Measurements from ENCODE around the gene INSR. TPM values are rescaled to one million over a fixed set of nuclear protein-coding genes. Genes with fewer than 3 reads are reported as not detected.

Gene INSR
- total RNA-seq, 1 donor from 2014 or later = 78.9 TPM

GRCh38 chr19:7295912-7296536 lies 1.8 kb upstream of the INSR start:
- no peak for DNase-seq (ENCODE audit: low spot score)

DNA sequence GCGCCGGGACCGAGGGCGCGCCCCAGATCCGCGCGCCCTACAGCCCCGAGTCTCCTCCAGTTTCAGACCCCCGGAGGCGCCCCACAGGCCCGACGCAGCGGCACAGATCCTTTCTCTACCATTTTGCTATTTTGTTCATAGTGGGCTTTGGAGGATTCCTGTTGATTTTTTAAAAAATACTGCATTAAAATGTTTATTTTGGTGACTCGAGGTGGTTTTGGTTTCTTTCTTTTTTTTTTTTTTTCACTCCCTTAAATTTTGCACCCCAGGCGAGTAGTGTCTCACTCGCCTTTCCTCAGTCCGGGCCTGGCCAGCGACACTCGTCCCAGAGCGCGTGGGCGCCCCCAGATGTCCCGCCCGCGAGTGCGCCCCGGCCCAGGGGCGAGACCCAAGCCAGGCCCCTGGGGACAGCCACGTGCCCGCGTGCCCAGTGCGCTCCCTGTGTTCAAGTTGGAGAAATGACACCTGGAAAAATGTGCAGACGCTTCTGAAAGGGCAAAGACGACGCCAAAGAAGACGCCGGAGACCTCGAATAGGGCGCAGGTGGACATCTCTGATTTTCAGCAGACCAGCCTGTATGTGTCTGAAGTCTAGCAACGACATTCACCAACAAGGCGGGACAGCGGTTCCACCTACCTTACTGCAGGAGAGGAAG lies 471 bp upstream of the INSR start:
- peak; percentile 76 for DNase-seq (ENCODE audit: low spot score)

GRCh38 chr19:7292950-7293761 lies 1.1 kb downstream of the INSR start:
- DNase-seq (ENCODE audit: low spot score) = peak; percentile 49

- no peak for DNase-seq (ENCODE audit: low spot score)
Measured at GRCh38 chr19:7292352-7292949, 1.8 kb downstream of the INSR start.

GRCh38 chr19:7288977-7289376 lies 5.2 kb downstream of the INSR start:
- DNase-seq (ENCODE audit: low spot score) = no peak

- DNase-seq (ENCODE audit: low spot score) = no peak
Measured at GRCh38 chr19:7288131-7288530, 6.1 kb downstream of the INSR start.

DNA sequence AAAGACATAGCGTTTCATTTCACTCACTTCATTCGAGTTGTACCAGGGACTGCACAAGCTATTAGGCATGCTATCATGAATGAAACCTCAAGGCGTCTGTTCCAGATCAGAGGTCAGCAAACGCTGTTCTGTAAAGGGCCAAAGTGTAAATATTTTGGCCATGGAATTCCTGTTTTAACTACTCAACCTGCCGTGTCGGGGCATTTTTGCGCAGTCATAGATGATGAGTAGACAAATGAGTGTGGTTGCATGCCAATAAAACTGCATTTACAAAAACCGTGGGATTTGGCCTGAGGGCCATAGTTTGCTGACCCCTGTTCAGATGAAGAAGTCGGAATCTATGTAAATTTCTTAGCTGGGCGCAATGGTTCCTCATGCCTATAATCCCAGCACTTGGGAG lies 6.5 kb downstream of the INSR start:
- no peak for DNase-seq (ENCODE audit: low spot score)

- DNase-seq (ENCODE audit: low spot score) = no peak
Measured at GRCh38 chr19:7280940-7281666, 13.1 kb downstream of the INSR start.

GRCh38 chr19:7272856-7273578 lies 21.2 kb downstream of the INSR start:
- no peak for DNase-seq (ENCODE audit: low spot score)

- DNase-seq (ENCODE audit: low spot score) = no peak
Measured at GRCh38 chr19:7268705-7269098, 25.5 kb downstream of the INSR start.

GRCh38 chr19:7267792-7268704 lies 26.2 kb downstream of the INSR start:
- peak; percentile 48 for DNase-seq (ENCODE audit: low spot score)

- DNase-seq (ENCODE audit: low spot score) = no peak
Measured at GRCh38 chr19:7266832-7267231, 27.4 kb downstream of the INSR start.

DNA sequence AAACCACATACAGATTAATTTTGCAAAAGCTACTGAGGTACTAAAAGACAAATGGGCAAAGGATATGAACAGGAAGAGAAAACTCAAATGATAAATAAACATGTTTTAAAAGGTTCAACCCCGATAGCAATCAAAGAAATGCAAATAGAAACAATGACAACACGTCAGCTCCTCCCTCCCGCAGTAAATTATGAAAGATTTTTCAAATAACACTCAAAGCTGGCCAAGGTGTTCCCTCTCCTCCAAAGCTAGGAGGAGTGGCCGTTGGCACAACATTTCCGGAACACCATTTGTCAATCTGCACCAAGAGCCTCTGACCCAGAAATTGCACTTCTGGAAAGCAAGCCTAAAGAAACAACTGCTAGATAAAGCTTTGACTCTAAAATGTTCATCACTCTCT lies 28.3 kb downstream of the INSR start:
- DNase-seq (ENCODE audit: low spot score) = peak; percentile 73

DNA sequence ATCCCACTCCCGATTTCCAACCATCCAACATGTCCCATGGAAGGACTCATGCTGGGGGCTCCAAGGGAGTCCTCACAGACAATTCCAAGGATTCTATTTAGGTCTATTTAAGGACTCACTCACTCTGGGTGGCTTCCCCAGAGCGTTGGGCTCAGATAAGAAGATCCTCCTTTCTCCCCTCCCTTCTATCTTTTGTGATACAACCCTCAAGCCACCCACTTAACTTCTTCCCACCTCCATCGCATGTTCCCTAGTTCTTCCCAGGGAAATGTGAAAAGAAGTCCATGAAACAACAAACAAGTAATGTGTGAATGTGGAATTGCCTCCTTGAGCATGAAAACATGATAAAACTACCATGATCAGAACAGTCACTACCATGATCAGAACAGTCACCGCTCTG lies 29.4 kb downstream of the INSR start:
- no peak for DNase-seq (ENCODE audit: low spot score)

- no peak for DNase-seq (ENCODE audit: low spot score)
Measured at GRCh38 chr19:7263521-7263920, 30.7 kb downstream of the INSR start.

- DNase-seq (ENCODE audit: low spot score) = no peak
Measured at GRCh38 chr19:7263066-7263465, 31.1 kb downstream of the INSR start.

DNA sequence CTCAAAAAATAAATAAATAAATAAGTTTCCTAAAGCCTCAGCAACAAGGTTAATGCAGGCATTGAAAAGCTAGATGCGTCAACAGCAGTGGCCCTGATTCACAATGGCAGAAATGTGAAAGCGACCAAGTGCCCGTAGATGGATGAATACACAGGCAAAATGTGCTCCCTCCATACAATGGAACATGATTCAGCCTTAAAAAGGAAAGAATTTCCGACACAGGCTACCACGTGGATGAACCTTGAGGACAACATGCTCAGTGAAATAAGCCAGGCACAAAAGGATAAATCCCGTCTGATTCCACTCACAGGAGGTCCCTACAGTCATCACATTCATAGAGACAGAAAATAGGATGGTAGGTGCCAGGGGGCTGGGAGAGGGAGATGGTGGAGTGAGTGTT lies 31.7 kb downstream of the INSR start:
- no peak for DNase-seq (ENCODE audit: low spot score)

DNA sequence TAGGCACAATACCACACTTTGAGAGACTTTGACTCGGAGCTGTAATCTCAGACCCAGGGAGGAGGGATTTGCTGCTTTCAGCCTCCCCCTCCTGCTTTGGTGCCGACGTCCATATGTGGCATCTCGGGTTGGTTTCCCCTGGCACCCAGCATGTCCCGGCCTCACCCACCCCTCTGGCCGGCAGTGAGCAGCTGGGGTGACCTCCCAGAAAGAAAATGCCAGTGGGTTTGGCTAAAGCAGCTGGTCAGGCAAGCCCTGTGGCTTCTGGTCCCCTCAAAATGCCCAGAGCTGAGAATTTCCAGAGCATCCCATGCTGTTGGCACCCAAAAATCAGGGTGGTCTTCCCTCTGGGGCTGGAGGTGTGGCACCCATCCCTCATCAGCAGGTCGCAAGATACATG lies 34.1 kb downstream of the INSR start:
- no peak for DNase-seq (ENCODE audit: low spot score)

DNA sequence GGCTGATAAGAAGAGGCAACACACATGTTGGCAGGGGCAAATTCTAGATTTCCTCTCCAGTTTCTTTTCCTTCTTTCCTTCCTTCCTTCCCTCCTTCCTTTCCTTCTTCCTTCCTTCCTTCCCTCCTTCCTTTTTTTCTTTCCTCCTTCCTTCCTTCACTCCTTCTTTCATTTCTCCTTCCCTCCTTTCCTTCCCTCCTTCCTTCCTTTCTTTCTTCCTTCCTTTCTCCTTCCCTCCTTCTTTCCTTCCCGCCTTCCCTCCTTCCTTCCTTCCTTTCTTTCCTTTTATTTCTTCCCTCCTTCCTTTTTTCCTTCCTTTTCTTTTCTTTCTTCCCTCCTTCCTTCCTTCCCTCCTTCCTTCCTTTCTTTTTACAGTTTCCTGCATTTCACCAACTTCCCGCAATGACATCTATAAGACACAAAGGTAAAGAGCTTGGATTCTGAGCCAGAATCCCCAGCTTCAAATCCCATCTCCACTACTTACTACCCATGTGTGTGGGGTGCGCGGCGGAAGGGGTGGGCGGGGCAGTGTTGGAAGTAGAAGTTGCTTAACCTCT lies 35.3 kb downstream of the INSR start:
- no peak for DNase-seq (ENCODE audit: low spot score)

All from ureter (tissue), 1 donor.